ENCODE data around the gene GSTO2.

DNA sequence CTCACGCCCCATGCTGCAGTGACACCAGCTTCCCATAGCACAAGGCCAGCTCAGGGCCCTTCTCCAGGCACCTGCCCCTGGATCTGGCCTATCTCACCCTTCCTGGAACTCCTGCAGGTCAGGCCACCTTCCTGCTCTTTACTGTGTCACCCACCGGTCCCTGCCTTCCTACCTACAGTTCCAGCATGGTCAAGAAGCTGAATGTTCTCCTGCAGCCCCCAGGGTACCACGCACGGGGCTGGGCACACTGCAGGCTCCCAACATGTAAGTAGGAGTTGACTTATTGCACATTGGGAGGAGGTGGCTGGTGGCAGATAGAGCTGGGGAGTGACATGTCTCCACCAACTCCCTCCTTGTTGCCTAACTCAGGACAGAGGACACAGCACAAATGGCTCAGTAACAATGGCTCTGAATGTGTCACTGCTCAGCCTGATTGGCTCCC lies 54.8 kb downstream of the GSTO2 start:
- TF ChIP-seq, protein P1, sequence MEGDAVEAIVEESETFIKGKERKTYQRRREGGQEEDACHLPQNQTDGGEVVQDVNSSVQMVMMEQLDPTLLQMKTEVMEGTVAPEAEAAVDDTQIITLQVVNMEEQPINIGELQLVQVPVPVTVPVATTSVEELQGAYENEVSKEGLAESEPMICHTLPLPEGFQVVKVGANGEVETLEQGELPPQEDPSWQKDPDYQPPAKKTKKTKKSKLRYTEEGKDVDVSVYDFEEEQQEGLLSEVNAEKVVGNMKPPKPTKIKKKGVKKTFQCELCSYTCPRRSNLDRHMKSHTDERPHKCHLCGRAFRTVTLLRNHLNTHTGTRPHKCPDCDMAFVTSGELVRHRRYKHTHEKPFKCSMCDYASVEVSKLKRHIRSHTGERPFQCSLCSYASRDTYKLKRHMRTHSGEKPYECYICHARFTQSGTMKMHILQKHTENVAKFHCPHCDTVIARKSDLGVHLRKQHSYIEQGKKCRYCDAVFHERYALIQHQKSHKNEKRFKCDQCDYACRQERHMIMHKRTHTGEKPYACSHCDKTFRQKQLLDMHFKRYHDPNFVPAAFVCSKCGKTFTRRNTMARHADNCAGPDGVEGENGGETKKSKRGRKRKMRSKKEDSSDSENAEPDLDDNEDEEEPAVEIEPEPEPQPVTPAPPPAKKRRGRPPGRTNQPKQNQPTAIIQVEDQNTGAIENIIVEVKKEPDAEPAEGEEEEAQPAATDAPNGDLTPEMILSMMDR (IDR thresholded peaks at IDR 0.05; ENCODE audit: low read depth, low read length, poor library complexity, severe bottlenecking): no peak
- TF ChIP-seq EZH2phosphoT487 (IDR thresholded peaks at IDR 0.05; ENCODE audit: borderline replicate concordance, low read length): no peak

Data from DOHH2 (cell line).